ENCODE results near the gene TIAM1.

TIAM1 gene

DNA sequence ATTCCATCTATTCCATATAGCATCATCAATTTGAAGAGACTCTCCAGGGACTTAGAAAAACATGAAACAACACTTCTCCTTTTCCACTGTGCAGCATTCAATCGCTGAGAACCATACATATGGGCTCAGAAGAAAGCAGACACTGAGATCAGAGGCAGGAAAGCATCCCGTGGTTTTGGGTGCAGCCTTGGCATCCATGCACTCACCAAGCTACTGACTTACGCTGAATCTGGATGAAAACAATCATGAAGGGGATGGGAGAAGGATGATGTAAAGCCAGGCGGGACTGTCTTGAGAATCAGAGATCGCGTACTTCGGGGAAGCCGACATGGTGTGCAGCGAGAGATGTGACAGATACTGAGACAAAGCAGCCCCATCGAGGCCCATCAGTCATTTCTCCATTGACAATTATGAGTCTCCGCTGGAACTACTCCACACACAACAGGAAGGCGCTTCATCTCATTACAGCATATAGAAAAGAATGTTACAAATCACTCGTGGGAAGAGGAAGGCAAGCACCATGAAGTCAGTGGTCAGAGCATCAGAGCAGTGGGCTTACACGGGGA, 2.3 kb upstream of the TIAM1 start:
- H3K4me3 ChIP-seq (ENCODE audit: low read depth, low read length), result no peak overlapping the region
- TF ChIP-seq CTCF (IDR thresholded peaks at IDR 0.05; ENCODE audit: low read depth, low read length), result no peak

GRCh38 chr21:31345136-31345535, 1.1 kb upstream of the TIAM1 start:
- no peak for TF ChIP-seq CTCF (IDR thresholded peaks at IDR 0.05; ENCODE audit: low read depth, low read length)
- H3K4me3 ChIP-seq (ENCODE audit: low read depth, low read length), result no peak overlapping the region

- peak overlapping the region; percentile 65 for H3K4me3 ChIP-seq (ENCODE audit: low read depth, low read length)
- no peak for TF ChIP-seq CTCF (IDR thresholded peaks at IDR 0.05; ENCODE audit: low read depth, low read length)
Observed at GRCh38 chr21:31343030-31343510, 991 bp downstream of the TIAM1 start.

DNA sequence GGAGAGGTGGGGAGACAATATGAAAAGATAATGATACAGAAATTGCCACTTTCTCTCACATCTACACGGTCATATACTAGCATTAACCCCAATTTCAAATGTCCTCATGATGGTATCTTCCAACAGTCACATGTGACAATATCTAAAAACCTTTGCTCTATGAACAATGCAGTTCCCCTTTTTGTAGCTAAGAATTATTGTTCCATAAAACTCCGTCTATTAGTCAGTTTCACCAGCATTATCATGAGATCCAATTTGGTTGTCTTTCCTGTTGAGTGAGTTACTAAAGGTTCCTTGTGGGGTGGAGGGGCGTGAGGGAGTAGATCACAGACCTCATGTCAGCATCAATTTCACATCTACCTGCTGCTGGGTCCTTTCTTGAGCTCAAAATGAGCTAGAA, 1.7 kb downstream of the TIAM1 start:
- H3K4me3 ChIP-seq (ENCODE audit: low read depth, low read length), result no peak overlapping the region

GRCh38 chr21:31340942-31341487, 3.0 kb downstream of the TIAM1 start:
- H3K4me3 ChIP-seq (ENCODE audit: low read depth, low read length), result no peak overlapping the region
- TF ChIP-seq CTCF (IDR thresholded peaks at IDR 0.05; ENCODE audit: low read depth, low read length), result no peak

More for the DNA sequence above, 1.7 kb downstream of the TIAM1 start:
- no peak for TF ChIP-seq CTCF (IDR thresholded peaks at IDR 0.05; ENCODE audit: low read depth, low read length)

GRCh38 chr21:31340514-31340913, 3.5 kb downstream of the TIAM1 start:
- no peak for TF ChIP-seq CTCF (IDR thresholded peaks at IDR 0.05; ENCODE audit: low read depth, low read length)
- H3K4me3 ChIP-seq (ENCODE audit: low read depth, low read length), result no peak overlapping the region

- H3K4me3 ChIP-seq (ENCODE audit: low read depth, low read length), result no peak overlapping the region
- no peak for TF ChIP-seq CTCF (IDR thresholded peaks at IDR 0.05; ENCODE audit: low read depth, low read length)
Observed at GRCh38 chr21:31339721-31340120, 4.3 kb downstream of the TIAM1 start.

Data from WI38 (cell line).